Measurements from ENCODE around the gene THUMPD2.
"Not testable (repeated sequence)": the region's sequence is repeated elsewhere in the genome, so short reads cannot be mapped to it uniquely, and the experiment has no call there.

Gene THUMPD2

GRCh38 chr2:39743269-39743776 is 35.7 kb downstream of the THUMPD2 start:
- no peak for DNase-seq

DNA sequence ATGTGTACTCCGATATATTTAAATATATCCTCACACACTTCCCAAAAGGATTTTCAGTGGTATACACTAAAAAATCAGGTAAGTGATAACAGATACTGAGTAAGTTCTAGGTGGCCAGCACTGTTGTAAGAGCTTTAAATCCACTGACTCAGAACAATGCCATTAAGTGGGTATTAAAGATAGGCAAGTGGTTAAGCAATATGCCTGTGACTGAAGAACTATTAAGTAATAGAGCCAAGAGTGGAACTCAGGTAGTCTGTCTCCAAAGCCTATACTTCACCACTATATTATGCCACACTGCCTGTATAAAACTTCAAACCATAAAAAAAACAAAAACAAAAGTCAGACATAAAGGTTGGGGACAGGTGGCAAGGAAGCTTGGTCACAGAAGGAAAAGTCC is 37.2 kb downstream of the THUMPD2 start:
- DNase-seq, result no peak

DNA sequence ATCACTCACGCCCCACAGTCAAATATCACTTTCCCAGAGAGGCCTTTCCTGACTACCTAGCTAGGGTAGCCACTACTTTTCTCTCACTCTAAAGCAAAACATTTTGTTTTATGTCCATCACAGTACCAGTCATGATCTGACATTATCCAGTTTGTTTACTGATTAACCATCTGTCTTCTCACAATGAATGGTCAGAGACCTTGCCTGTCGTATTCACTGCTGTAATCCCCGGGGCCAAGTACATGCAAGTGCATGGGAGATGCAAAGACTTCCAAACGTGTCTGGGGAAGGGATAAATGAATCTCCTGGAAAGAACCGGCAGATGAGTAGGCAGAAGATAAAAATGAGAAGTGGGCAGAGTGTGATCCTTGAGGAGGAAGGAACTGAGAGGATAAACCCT is 39.7 kb downstream of the THUMPD2 start:
- no peak for DNase-seq

GRCh38 chr2:39738936-39739335 is 40.1 kb downstream of the THUMPD2 start:
- DNase-seq, result no peak

GRCh38 chr2:39737661-39738060 is 41.4 kb downstream of the THUMPD2 start:
- DNase-seq, result no peak

DNA sequence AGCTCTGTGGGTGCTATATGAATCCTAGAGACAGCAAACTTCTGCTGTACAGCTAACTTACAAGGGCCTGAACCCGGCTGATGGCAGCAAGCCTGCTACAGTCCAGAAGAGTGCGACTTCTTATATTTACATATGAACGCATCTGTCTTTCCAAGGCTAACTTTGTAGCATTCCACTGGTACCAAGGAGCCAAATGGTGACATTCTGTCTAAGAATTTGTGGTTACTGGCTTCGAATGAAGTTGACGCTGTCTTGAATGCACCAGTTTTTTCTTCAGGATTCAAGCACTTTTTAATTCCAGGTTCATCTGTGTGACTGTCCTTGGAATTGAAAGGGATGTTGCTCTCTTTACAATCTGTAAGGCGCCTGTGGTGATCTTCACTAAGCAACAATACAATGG is 42.4 kb downstream of the THUMPD2 start:
- DNase-seq, result no peak

DNA sequence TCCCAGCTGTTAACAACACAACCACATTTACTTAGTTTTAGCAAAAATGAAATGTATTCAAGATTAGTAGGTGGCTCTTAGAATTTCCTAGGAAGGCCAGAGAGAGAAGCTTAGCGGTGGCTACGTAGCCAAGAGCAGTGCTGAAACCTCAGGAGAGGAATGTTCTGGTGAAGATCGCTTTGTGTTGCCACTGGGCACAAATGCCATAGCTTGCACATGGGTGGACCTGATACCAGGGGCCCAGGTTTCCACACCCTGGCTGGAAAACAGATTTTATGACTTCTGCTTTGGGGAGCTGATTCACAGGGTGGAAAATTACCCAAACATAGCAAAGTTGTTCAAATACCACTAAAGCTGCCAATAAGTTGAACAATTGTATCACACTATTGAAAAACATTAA is 43.4 kb downstream of the THUMPD2 start:
- no peak for DNase-seq

- no peak for DNase-seq
Observed at GRCh38 chr2:39734445-39734844, 44.6 kb downstream of the THUMPD2 start.

GRCh38 chr2:39733070-39733674 is 45.9 kb downstream of the THUMPD2 start:
- DNase-seq, result no peak

GRCh38 chr2:39732482-39732881 is 46.6 kb downstream of the THUMPD2 start:
- DNase-seq, result no peak

DNA sequence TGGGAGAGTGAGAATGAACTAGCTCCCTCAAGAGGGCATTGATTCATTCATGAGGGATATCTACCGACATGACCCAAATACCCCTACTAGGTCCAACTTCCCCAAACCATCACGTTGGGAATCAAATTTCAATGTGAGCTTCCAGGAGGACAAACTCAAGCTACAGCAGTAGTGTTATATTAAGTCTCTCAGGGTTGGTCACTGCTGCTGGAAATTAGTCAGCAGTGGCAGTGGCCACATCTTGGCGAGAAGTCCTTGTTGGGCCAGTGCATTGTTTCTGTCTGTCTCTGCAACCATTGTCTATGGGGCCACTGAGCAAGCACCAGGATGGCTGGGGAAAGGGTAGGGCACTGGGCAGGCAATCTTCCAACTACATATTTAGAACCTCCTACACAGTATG is 47.5 kb downstream of the THUMPD2 start:
- DNase-seq, result no peak

DNA sequence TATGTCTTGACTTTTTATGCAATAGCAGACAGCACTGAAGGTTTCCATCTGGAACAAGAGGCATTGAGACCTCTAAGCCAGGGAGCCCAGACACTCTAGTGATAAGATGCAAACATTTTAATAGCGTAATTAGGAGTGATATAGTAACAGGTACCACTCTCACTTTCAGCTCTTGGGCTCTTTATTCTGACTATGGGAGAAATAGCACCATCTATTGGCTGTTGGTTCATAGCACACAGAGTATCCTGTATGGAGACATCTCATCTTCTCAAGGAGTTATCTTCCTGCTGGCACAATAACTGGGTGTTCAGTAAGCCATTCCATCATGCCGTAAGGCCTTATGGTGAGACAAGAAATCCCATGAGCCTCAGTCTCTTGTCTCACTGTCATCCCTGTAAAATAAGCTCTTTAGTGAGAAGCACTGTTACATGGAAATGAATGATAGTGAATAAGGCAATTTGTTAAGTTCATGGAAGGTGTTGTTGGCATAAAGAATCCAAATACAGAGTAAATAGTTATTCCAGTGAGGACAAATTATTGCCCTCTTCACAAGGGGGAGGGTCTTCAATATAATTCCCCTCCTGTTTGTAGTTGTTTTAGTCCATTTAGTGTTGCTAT is 48.3 kb downstream of the THUMPD2 start:
- DNase-seq, result peak; percentile 54

DNA sequence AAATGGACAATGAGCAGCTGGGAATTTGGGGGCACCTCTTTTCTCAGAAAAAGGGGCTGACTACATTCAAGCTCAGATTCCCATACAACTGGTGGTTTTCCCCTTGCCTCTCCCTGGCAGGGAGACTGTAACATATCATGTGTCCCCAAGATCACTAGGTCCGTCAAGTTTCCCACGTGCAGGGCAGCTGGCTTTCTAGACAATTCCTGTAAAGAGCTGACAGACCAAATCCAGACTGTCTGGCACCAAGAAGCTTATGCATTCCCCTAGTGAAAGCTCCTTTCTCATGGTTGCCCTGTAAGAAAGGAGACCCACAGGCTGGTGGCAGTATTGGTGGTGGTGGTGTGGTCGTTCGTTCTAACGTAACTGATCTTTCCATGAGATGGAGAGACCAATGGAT is 48.8 kb downstream of the THUMPD2 start:
- DNase-seq, result no peak

DNA sequence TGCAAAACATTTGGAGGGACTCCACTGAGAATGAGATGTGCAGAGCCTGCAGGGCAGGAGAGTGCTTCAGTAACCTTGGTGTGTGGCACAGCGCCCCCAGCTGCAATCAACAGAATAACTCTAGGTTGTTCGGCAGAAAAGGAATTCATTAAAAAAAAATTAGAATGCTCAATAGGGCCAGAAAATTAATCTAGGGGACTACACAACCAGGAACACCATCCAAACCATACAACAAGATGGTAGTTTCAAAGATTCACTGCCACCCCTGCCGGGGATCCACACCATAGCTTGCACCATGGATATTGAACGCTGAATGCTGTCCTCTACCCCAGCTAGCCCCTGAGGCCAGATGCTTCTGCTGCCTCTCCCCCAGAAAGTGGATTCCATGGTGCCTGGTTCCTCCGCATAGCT is 50.1 kb downstream of the THUMPD2 start:
- peak; percentile 45 for DNase-seq

DNA sequence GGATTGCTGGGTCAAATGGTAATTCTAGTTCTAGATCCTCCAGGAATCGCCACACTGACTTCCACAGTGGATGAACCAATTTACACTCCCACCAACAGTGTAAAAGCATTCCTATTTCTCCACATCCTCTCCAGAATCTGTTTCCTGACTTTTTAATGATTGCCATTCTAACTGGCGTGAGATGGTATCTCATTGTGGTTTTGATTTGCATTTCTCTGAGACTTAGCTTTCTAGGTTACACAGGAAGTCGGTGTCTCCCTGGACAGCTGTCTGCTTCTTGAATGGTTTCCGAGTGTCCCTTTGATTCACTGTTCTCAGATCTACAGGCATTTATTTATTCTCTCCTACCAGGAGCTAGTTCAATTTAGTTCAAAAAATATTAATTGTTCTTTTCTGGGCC is 51.0 kb downstream of the THUMPD2 start:
- not testable (repeated sequence) for DNase-seq

DNA sequence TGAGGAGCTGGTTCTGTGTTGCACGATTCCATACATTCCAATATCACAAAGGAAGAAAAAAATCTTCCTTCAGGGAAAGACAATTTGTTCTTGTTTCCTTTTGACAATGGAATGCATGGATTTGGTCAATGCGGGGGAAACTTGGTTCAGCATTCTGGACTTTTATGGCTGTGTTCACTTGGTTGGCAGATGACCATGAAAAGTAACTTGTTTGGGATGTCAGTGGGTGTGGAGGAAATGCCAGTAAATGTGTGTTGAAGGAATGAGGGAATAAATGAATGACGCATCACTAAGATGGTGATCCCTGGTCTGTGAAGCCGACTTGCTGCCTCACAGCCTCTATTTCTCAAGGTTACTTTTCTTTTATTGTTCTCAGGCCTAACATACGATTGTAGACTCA is 53.7 kb downstream of the THUMPD2 start:
- no peak for DNase-seq

DNA sequence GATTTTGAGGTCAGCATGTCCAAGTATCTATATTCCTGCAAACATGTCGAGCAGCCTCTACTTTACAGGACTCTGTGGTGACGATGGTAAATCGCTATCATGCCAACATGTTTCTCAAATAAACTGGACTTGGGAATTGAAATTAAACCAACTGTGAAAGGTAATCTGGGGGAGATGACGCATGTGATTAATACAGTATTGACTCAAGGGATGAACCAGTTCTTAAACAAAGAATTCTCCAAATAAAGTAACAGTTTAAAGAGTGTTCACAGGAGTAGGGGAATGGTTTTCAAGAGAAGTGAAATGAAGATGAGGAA is 54.3 kb downstream of the THUMPD2 start:
- no peak for DNase-seq

GRCh38 chr2:39723946-39724827 is 54.9 kb downstream of the THUMPD2 start:
- no peak for DNase-seq

DNA sequence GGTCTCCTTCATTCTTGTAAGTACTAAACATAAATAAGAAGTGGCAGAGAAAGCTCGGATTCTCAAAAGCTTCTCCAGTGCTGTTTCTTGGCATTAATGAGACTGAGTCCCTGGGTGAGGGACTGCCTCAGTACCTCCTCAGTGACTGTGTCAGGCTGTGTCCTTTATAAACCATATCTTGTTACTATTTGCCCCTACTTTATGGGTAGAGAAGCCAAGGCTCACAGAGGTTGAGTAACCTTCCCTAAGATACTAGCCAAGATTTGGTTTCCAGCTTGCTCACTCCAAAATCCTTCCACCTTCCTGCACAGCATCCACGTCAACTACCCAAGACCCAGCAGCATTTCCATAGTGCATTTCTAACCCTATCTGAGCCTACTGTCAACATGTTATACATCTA is 55.6 kb downstream of the THUMPD2 start:
- no peak for DNase-seq

GRCh38 chr2:39720970-39721369 is 58.1 kb downstream of the THUMPD2 start:
- no peak for DNase-seq

DNA sequence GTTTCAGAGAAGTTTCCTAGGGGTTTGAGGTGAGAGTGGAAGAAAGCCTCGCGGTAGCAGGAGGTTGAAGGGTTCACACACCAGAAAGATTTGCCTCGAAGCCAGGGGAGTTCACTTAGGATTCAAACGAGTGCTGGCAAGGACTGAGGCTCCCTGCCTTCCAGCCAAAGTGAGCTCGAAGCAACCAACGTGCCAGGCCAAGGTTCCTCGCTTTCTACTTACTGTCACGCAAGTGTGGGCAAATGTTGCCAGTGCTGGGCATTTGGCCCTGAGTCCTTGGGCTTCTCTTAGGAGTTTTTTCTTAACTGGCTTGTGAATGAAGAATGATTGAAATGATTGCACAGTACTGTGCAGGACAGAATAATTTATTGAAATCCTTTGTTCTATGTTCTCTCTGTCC is 59.7 kb downstream of the THUMPD2 start:
- no peak for DNase-seq

DNA sequence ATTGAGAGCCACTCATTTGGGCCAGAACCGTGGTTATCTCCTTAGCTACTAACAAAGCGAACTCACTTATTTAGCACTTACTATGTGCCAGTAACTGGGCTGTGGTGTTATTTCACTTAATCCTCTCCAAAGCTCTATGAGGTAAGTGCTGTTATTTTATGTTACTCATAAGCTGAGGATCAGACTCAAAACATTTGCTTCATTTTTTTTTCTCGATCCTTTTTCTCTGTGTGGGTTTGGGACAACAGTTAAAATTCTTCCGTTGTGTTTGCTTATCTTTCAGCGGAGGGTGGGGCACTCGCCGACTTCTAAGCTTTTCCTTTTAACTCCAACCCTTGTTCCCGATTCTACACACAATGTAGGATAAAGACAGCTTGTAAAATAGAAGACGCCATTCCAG is 60.6 kb downstream of the THUMPD2 start:
- DNase-seq, result no peak

DNA sequence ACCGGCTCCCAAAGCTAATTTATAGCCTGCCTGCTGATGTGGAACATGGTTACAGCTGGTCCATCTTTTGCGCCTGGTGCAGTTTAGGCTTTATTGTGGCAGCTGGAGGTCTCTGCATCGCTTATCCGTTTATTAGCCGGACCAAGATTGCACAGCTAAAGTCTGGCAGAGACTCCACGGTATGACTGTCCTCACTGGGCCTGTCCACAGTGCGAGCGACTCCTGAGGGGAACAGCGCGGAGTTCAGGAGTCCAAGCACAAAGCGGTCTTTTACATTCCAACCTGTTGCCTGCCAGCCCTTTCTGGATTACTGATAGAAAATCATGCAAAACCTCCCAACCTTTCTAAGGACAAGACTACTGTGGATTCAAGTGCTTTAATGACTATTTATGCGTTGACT is 62.0 kb downstream of the THUMPD2 start:
- DNase-seq, result no peak

- no peak for DNase-seq
Observed at GRCh38 chr2:39715822-39716221, 63.2 kb downstream of the THUMPD2 start.
